BJ (cell line): ENCODE measurements around the gene CLSTN2. TPM values are rescaled to one million over a fixed set of nuclear protein-coding genes. Genes with fewer than 3 reads are reported as not detected.

Experiments
- CTCF ChIA-PET: fragments of 350-600 bp; formaldehyde crosslinking; extraction: SDS; loops from one replicate; lab custom pipeline; 2021; ENCODE audit warnings: antibody characterized with exemption, inconsistent platforms; lab: Yijun Ruan, JAX
- POLR2A ChIA-PET: fragments of 300-600 bp; sonication (Branson Sonifier 250); formaldehyde crosslinking; extraction: SDS; loops from one replicate; lab custom pipeline; 2021; ENCODE audit warnings: antibody characterized with exemption; lab: Charles Lee
- DNase-seq: peaks from one replicate; pipeline ENCODE4 v3.0.0-alpha.2; 2011; ENCODE audit warnings: low read depth
- H3K27me3 ChIP-seq: 2 replicates; pipeline ENCODE4 v1.6.0; 2011; ENCODE audit warnings: low read length; ENCODE audit not compliant: control insufficient read depth, insufficient read depth
- H3K36me3 ChIP-seq: 2 replicates; pipeline ENCODE4 v1.5.1; 2011; ENCODE audit warnings: low read length; ENCODE audit not compliant: control insufficient read depth, insufficient read depth
- H3K4me3 ChIP-seq: 2 replicates; pipeline ENCODE4 v1.5.1; 2011; ENCODE audit warnings: low read depth, mild to moderate bottlenecking, control low read depth, low read length
- CTCF ChIP-seq: IDR thresholded peaks from 2 replicates; pipeline ENCODE4 v1.5.1; 2011; ENCODE audit warnings: low read depth, mild to moderate bottlenecking, control low read depth, inconsistent platforms, low read length, moderate library complexity; ENCODE audit not compliant: insufficient read depth
- polyA plus RNA-seq: library from polyadenylated mRNA; depleted of rRNA; stranded (reverse); fragments of >200 nt; gene quantifications from 2 replicates; pipeline ENCODE4 v1.2.3, GENCODE V29; 2011

CLSTN2 gene
- polyA plus RNA-seq, 1 experiment, result 1.8 TPM

- POLR2A ChIA-PET, result no interaction called here
- Histone ChIP-seq H3K27me3 (no peaks in the 10 kb centered on the region), H3K36me3 (no peaks in the 10 kb centered on the region), H3K4me3 (no peak overlapping the region)
- CTCF ChIA-PET, result no interaction called here
- no peak for DNase-seq
- no peak for TF ChIP-seq CTCF
Observed at GRCh38 chr3:139893963-139894642, 40.9 kb upstream of the CLSTN2 start.

GRCh38 chr3:139894643-139894989 lies 40.4 kb upstream of the CLSTN2 start:
- TF ChIP-seq CTCF, result no peak
- Histone ChIP-seq H3K36me3 (no peaks in the 10 kb centered on the region), H3K4me3 (no peak overlapping the region), H3K27me3 (no peaks in the 10 kb centered on the region)
- no peak for DNase-seq
- POLR2A ChIA-PET, result no interaction called here
- CTCF ChIA-PET, result no interaction called here

- ChIA-PET CTCF (no interaction called here), POLR2A (no interaction called here)
- Histone ChIP-seq H3K4me3 (no peak overlapping the region), H3K36me3 (no peaks in the 10 kb centered on the region), H3K27me3 (no peaks in the 10 kb centered on the region)
- DNase-seq, result no peak
- TF ChIP-seq CTCF, result no peak
Observed at GRCh38 chr3:139897759-139898158, 37.2 kb upstream of the CLSTN2 start.

GRCh38 chr3:139906418-139906817 lies 28.6 kb upstream of the CLSTN2 start:
- no peak for TF ChIP-seq CTCF
- Histone ChIP-seq H3K27me3 (no peaks in the 10 kb centered on the region), H3K4me3 (no peak overlapping the region), H3K36me3 (no peaks in the 10 kb centered on the region)
- POLR2A ChIA-PET, result no interaction called here
- CTCF ChIA-PET, result no interaction called here
- DNase-seq, result no peak

- no peak for TF ChIP-seq CTCF
- Histone ChIP-seq H3K36me3 (no peaks in the 10 kb centered on the region), H3K4me3 (no peak overlapping the region), H3K27me3 (no peaks in the 10 kb centered on the region)
- ChIA-PET POLR2A (no interaction called here), CTCF (no interaction called here)
- DNase-seq, result no peak
Observed at GRCh38 chr3:139909811-139910210, 25.2 kb upstream of the CLSTN2 start.
